ENCODE data around the gene DUSP2. TPM values are rescaled to one million over a fixed set of nuclear protein-coding genes. Genes with fewer than 3 reads are reported as not detected.
"Not testable (repeated sequence)": the region's sequence is repeated elsewhere in the genome, so short reads cannot be mapped to it uniquely, and the experiment has no call there.

Gene DUSP2
- total RNA-seq, 2 donors from 2014 or later, result 8.5 to 22.2 TPM

DNA sequence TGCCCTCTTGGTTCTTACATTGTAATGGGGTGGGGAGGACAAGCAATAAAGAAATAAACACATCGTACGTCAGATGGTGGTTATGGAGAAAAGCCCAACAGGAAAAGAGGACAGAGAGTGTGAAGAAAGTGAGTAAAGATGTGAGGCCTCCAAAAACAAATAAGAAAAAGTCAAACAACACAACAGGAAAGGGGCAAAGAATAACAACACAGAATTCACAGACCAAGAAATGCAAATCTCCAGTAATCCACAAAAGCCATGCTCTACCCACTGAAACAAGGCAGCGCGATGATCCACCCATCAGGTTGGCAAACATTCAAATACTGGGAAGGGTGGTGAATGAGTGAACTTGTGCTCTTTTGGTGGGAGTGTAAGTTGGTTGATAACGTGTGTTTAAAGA, 16.7 kb upstream of the DUSP2 start:
- Histone ChIP-seq H3K36me3 (no peaks in the 10 kb centered on the region), H3K27me3 (replicated peaks; ENCODE audit: insufficient read depth) (no peaks in the 10 kb centered on the region), H3K4me1 (ENCODE audit: control insufficient read depth in 1 of 2, low read depth in 2 of 2) (no peaks in the 10 kb centered on the region), H3K27ac (no peak overlapping the region), H3K9me3 (no peaks in the 10 kb centered on the region), H3K4me3 (no peak overlapping the region)
- ATAC-seq (ENCODE audit: insufficient number of reproducible peaks, low FRiP score, low read depth) (no peak), DNase-seq (ENCODE audit: low spot score) (no peak)
- TF ChIP-seq, protein P1, sequence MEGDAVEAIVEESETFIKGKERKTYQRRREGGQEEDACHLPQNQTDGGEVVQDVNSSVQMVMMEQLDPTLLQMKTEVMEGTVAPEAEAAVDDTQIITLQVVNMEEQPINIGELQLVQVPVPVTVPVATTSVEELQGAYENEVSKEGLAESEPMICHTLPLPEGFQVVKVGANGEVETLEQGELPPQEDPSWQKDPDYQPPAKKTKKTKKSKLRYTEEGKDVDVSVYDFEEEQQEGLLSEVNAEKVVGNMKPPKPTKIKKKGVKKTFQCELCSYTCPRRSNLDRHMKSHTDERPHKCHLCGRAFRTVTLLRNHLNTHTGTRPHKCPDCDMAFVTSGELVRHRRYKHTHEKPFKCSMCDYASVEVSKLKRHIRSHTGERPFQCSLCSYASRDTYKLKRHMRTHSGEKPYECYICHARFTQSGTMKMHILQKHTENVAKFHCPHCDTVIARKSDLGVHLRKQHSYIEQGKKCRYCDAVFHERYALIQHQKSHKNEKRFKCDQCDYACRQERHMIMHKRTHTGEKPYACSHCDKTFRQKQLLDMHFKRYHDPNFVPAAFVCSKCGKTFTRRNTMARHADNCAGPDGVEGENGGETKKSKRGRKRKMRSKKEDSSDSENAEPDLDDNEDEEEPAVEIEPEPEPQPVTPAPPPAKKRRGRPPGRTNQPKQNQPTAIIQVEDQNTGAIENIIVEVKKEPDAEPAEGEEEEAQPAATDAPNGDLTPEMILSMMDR (IDR thresholded peaks at IDR 0.05), result no peak

DNA sequence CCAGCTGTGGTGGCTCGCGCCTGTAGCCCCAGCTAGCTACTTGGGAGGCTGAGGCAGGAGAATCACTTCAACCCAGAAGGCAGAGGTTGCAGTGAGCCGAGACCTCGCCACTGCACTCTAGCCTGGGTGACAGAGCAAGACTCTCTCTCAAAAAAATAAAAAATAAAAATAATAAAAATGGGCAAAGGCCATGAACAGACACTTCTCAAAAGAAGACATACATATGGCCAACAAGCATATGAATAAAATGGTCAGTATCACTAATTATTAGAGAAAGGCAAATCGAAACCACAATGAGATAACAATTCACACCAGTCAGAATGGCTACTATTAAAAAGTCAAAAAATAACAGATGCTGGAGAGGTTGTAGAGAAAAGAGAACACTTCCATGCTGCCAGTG, 15.1 kb upstream of the DUSP2 start:
- ATAC-seq (ENCODE audit: insufficient number of reproducible peaks, low FRiP score, low read depth); DNase-seq (ENCODE audit: low spot score); H3K4me1 ChIP-seq (ENCODE audit: control insufficient read depth in 1 of 2, low read depth in 2 of 2); H3K9me3 ChIP-seq; H3K36me3 ChIP-seq; H3K27me3 ChIP-seq (replicated peaks; ENCODE audit: insufficient read depth); H3K4me3 ChIP-seq; H3K27ac ChIP-seq: not testable (repeated sequence)

DNA sequence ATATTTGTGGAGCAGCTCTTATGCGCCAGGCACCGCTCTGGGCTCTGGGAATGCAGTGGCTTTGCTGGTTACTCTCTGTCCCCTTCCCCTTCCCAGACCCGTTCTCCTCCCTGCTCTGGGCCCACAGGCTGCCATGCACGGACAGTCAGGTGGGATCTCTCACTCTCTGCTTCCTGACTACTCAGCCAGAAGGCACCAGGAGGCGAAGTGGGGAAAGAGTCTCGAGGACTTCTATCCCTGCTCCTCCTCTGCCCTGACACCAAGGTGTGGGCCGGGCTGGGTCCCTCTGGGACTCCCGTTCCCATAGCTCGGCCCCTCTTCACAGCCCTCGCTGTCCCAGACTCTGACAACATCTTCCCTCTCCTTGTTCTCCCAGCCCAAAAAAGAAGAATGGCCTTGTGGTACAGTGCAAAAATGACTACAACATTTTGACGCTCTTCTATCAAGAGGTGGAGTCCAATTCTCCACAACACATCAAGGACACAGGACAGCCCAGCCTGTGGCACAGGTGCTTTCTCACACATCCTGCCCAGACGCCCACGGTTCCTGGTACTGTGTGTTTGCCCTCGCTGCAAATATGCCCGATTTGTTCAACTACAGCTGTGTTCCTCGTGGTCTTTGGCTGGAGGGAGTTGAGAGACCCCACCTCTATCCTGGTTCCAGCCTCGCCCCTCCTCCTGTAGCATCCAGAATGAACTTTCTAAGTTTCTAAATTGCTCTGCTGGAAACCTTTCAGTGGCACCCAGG, 14.0 kb upstream of the DUSP2 start:
- no peak for DNase-seq (ENCODE audit: low spot score)
- H3K27me3 ChIP-seq (replicated peaks; ENCODE audit: insufficient read depth), result no peaks in the 10 kb centered on the region
- no peak overlapping the region for H3K27ac ChIP-seq
- no peaks in the 10 kb centered on the region for H3K9me3 ChIP-seq
- TF ChIP-seq, protein P1 (IDR thresholded peaks at IDR 0.05), result no peak
- H3K4me1 ChIP-seq (ENCODE audit: control insufficient read depth in 1 of 2, low read depth in 2 of 2), result no peaks in the 10 kb centered on the region
- H3K36me3 ChIP-seq, result no peaks in the 10 kb centered on the region
- no peak for ATAC-seq (ENCODE audit: insufficient number of reproducible peaks, low FRiP score, low read depth)
- H3K4me3 ChIP-seq, result no peak overlapping the region

DNA sequence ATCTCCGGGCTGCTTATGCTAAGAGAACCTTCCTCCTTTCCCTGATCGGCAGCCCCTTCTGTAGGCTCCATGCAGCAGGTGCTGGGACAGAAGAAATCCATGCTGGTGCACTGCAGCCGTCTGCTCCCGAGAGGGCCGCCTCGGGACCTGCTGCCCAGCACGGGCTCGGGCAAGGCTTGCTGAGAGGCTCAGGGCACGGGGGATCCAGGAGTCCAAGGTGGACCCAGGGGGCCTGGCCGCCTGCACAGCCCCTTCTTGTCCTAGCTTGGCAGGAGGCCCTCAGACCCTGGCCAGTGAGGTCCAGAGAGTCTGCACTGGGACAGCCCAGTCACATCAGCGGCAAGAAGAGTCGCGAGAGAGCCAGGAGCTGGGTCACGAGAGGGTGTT, 13.3 kb upstream of the DUSP2 start:
- Histone ChIP-seq H3K27me3 (replicated peaks; ENCODE audit: insufficient read depth) (no peaks in the 10 kb centered on the region), H3K4me1 (ENCODE audit: control insufficient read depth in 1 of 2, low read depth in 2 of 2) (no peaks in the 10 kb centered on the region), H3K27ac (no peak overlapping the region), H3K9me3 (no peaks in the 10 kb centered on the region), H3K36me3 (no peaks in the 10 kb centered on the region), H3K4me3 (no peak overlapping the region)
- DNase-seq (ENCODE audit: low spot score) (no peak), ATAC-seq (ENCODE audit: insufficient number of reproducible peaks, low FRiP score, low read depth) (no peak)
- TF ChIP-seq, protein P1 (IDR thresholded peaks at IDR 0.05), result no peak

DNA sequence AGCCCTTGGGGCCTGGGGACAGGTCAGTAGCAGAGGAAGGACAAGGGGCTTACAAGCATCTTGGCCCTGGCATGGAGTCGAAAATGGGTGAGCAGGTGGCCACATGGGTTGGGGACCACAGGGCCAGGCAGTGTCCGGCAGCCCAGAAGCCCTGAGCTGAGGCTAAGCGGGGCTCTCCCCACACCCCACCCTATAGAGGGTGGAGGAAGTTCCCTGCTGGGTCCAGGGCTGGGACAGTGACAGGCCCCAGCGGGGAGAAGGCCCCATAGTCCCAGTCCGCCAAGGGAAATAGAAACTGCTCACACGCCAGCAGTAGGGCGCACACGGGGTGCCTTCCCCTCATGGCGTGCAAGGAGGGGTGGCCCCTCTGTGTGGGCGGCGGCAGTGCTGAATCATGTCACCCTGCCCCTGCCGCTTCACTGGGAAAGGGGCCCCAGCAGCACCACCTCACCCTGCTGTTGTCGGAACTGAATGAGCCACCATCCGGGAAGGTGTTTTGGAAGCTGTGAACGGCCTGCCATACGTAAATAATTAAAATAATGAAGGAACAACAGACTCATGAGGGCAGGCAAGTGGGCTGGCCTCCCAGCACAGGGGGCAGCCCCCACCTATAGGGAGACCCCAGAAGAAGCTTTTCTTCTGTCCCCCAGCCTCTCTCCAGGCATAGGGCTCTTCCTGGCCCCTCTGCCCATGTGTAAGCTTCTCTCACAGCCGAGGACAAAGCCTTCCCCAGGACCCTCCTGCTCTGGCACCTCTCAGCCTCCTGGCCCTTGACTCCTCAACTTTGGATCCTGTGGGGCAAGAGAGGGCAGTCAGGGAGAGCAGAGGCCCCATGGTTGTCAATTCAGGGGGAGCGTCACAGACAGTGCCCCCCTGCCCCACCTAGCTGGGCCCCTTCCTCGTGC, 12.7 kb upstream of the DUSP2 start:
- no peaks in the 10 kb centered on the region for H3K9me3 ChIP-seq
- H3K4me1 ChIP-seq (ENCODE audit: control insufficient read depth in 1 of 2, low read depth in 2 of 2), result no peaks in the 10 kb centered on the region
- no peak overlapping the region for H3K4me3 ChIP-seq
- H3K36me3 ChIP-seq, result no peaks in the 10 kb centered on the region
- H3K27me3 ChIP-seq (replicated peaks; ENCODE audit: insufficient read depth), result no peaks in the 10 kb centered on the region
- ATAC-seq (ENCODE audit: insufficient number of reproducible peaks, low FRiP score, low read depth) (no peak), DNase-seq (ENCODE audit: low spot score) (no peak)
- H3K27ac ChIP-seq, result no peak overlapping the region
- TF ChIP-seq, protein P1 (IDR thresholded peaks at IDR 0.05), result no peak

All from thoracic aorta (tissue), 2 donors.